ENCODE measurements around the gene GFRA1.

The GFRA1 gene

DNA sequence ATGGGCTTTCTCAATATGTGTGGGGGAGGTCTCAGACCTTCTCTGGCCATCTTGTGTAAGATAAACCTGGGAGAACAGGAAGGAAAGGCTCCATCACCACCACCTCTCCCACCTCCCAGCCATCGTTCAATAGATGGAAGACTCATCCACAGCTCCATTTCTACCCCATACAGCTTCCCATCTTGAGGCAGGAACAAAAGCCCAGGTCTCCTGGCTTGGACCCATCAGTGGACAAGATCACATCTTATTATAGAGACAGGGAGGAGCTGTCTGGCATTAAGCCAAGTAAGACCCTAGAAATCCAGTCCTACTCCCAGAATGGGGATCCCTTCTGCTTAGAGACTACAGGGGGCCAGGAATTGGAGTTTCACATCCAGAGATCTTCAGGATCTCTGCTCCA lies 150.3 kb downstream of the GFRA1 start:
- DNase-seq (ENCODE audit: low spot score) = no peak

DNA sequence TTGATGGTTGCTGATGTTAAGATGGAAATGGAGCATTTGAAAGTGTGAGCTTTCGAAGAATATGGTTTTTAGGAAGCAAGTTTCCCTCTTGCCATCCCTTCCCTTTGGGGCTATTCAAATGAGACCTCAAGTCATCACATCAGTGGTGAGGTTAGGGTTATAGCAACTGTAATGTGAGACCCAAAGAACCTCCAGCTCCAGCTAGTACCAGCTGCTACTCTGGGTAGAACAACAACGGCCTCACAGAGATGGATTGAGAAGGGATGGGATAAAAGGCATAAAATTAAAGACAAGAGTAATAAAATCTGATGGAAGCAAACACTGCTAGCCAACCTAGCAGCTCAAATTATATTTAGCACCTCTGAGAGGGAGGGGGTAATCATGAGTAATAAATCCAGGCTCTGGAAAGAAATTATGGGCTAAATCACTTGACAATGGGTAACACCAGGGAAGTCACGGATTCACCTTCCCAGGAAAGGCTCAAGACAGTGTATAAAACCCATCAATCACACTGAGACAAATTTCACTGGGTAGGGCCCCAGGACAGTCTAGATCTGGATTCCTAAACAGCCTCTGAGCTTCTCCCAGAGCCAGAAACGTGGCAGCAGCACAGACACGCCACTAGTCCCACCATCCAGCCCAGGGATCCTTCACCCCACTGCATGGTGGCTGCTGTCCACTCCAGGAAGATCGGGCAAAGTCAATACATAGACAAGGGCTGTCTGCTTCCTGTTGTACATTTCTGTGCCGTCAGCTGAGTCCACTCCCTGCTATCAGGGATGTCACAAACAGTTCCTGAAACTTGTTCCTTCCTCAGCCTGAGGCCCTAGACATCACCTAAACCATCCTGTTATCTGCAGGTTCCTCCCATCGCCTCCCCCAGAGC lies 151.1 kb downstream of the GFRA1 start:
- no peak for DNase-seq (ENCODE audit: low spot score)

DNA sequence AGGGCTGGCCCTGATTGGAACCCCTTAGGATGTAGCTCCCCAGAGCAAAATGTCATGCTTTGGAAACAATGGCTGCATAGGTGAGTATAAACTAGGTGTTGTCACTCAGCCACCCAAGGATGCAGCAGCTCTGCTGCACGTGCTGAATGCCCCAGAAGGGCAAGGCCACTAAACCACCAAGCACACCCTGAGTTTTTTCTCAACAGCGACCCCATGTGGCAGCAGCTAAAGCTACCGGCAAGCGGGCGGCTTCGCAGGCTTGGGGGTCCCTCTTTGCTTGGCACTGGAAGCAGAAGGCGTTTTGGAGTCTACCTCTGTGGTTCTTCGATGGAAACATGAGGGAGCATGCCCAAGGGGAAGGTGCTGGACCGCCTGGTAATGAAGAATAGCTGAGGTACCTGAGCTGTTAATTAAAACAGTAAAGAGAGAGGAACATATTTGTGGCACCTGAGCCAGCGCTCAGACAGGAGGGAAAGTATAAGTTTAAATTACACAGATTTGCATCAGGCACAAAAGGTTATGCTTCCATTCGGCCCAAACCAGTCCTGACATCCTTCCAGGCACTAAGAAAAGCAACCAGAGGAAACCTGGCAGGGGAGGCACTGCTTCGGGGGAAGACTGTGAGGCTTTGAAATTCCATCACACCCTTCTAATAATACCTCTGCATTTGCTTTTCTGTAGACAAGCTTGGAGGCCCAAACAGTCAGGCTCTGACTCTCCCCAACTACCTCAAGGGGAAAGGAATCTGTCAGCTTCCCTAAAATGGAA lies 152.1 kb downstream of the GFRA1 start:
- no peak for DNase-seq (ENCODE audit: low spot score)

DNA sequence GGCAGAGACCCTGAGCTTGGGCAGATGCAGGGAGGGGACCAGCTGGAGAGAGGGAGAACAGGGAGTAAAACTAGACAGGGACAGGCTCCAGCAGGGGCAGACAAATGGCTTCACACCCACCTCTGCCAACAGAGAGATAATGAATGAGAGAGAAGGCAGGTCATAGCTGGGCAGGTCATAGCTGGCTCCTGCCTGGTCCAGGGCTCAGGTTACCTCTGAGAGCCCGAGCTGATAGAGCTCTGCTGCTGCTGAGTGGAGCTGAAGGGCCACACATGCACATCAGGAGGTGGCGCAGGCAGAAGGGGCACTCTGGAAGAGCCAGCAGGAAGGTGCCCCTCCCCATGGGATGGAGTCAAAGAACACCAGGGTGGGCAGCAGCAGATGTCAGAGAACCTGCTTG lies 154.2 kb downstream of the GFRA1 start:
- no peak for DNase-seq (ENCODE audit: low spot score)

DNA sequence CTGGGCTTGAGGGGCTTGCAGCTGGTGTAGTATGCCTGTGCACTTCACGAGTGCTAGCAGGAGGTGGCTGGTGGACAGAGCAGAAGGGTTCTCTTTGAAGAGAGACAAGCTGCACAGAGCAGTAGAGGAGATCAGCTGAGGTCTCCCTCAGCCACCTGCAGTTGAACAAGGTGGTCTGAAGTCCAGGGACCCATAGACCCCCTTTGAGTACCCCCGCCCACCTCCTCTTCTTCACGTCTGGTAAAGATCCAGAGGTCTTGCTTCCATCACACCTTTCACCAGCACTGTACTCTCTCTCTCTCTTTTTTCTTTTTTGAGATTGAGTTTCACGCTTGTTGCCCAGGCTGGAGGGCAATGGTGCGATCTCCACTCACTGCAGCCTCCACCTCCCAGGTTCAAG lies 157.2 kb downstream of the GFRA1 start:
- no peak for DNase-seq (ENCODE audit: low spot score)

DNA sequence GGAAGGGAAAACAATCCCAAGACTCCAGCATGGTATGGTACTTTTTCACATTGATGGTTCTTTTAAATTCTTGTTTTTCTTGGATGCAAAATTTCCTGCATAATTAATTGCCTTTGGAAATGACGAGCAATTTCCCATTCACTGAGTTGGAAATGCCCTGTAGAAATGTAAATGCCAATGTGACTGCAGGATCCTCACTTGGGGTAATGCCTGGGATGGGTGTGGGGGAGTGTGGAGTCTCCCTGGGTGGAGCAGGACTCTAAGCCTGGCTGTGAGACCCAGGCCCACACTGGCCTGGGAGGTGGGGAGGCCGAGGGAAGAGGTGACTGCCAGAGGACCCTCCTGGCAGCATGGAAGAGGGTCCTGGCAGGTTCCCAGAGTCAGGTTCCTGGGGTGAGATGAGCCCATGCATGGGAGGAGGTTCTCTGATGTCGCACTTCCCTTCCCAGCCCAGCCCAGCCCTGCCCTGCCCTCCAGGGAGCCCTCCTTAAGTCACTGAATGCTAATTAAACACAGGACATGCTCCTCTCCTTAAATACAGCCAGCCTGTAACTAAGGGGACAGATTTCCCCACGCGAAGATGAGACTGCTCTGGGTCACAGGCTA lies 157.9 kb downstream of the GFRA1 start:
- no peak for DNase-seq (ENCODE audit: low spot score)

DNA sequence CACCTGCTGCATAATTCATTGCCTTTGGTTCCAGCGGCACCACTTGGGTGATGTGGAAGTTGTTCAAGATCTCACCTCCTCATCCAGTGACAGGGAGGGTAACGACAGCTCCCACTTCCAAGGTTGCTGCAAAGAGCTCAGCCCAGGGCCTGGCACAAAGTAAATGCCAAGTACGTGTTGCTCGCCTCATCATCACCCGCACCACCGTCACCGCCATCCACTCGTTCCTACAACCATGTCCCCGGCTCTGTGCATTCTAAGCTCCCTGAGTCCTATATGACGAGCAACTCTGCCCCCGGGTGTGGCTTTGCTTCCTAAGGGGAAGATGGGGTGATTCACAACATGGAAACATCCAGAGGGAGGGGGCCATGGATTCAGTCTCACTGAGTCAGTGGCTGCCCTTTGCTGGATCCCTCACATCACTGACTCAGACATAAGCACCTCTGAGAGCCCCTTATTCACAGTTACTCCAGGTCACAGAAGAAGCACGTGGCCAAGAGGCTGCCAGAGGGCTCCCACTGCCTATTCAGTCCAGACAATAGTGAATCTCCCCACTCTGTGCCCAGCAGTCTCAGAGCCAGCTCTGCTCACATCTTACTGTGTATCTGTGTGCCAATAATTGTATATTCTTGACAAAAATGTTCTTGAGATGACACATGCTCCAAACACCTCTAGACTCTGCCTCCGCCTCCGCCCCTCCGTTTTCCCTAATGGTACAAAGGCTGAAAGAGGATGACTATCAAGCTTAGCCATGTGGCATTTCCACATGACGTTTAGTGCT lies 159.1 kb downstream of the GFRA1 start:
- DNase-seq (ENCODE audit: low spot score) = no peak

DNA sequence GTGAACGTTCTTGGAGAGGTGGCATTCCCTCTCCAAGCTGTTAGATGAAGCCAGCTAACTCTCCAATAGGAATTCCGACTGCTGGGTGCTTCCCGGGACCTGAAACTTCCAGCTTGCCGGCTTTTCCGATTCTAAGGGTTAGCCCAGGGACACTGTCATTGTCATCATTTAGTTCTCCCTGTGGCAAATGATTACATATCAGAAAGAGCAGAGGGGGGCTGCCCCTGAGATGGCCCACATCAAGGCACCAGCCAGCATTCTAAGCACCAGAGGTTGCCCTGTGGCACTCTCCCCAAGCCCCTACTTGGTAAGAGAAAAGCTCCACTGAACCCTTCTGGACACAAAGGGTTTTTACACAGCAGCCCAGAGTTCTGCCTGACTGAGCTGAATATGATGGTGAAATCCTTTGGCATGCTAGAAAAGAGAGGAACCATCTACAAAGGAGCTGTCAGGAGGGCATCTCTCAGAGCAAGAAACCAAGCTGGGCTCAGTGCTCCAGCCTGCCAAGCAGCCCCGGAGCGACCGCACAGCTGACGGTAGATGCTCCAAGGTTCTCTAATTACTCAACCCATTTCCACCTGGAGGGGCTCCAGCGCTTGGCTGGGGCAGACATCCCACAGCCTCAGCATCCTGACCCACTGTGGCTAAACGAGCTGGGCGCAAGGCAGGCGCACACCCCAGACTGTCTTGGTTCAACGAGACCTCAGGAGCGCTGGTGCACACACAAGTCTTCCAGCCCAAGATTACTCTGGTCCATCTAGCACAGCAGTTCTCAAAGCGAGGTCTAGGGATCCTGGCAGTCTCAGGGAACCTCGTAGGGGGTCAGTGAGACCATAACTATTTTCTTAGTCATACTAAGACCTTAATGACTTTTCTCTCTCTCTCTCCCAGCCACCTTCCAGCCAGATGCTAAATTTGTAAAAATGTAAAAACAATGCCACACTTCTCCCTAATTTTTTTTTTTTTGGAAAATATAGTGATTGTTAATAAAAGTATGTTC lies 160.5 kb downstream of the GFRA1 start:
- DNase-seq (ENCODE audit: low spot score) = no peak

DNA sequence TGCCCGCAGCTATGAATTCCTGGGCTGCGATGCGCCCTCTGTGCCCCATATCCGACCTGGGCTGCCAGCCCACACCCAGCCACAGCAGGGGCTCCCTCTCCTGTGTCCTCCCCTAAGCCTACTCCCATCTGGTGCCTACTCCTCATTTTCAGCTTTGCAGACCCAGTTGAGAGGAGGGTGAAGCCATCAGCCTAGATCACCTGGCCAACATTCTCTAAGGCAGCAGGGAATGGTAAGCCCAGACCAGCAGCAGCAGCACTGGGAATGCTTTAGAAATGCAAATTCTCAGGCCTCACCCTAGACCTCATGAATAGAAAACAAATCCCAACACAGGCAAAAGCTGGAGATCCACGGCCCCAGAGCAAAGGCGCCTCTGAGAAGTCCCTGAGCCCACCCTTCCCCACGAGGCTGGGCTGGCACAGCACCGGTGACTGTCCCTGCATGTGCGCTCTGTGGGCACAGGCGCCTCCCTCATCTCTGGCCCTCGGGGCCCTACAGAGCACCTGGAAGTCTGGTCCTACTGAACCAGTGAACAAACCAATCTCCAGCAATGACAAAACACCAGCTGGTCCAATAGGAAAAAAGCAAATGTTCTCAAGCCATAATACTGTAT lies 161.4 kb downstream of the GFRA1 start:
- no peak for DNase-seq (ENCODE audit: low spot score)

DNA sequence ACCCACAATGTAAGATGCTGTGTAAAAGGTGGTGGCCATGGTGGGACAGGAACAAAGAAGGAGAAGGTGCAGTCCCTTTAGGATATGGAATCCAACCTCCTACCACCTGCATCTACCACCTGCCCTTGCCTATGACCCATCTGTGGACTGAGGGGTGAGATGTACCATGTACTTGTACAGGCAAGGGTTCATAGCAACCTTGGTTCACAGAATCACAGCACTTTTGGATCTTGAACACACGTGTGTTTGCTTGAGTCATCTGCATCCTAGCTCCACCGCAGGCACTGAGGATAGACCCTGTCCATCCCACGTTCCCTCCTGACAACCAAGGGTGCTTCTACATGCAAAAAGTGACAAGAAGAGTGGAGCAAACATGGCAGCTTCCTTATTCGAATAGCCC lies 162.3 kb downstream of the GFRA1 start:
- DNase-seq (ENCODE audit: low spot score) = no peak

DNA sequence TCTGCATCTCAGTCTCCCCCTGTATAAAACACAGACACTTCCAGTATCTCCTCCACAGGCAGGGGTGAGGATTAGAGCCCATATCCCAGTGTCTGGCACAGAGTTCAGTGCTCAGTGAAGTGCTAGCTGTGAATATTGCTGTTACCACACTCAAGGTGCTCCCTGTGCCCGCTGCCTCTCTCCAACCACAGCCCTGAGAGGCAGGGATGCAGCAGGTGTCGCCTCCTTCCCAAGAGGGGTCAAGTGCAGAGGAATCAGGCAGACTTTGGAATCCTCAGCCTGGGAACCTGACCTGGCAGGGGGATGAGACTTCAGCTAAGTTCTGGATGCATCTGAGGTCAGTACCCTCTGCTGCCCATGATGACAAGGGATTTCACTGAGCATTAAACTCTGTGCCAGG lies 163.1 kb downstream of the GFRA1 start:
- no peak for DNase-seq (ENCODE audit: low spot score)

DNA sequence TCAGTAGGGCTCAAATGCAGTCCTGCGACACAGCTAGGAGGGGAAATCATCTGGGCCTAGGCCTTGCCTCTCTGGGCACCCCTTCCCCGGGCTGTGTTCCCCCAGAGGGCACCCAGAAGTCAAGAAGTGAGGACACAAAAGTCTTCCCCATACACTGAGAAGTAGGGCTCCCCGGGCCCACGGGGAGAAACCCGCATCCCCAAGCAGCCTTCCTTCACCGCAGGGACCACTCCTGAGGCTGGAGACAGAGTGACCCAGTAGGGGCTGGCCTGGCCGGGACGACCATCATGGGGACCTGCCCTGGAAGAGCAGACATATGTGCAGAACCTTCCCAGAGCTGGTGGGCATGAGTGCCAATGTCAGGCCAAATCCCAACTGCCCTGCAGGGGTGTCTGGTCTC lies 163.5 kb downstream of the GFRA1 start:
- no peak for DNase-seq (ENCODE audit: low spot score)

DNA sequence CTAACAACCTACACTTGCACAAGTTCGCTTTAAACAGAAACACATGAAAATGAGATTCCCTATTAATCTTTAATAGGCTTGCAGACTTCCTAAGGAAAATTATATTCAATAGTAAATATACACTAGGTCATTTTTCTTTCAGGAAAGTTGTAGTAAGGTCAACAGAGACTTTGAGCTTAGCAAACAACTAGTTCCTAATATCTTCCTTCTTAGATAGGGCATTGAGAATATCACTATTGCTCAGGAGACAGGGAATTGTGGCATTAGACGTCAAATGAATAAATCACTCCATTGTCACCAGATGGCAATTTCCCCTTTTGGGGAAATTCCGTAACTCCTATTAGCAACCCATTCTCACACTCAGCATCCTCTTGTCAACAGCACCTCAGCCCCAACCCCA lies 164.9 kb downstream of the GFRA1 start:
- DNase-seq (ENCODE audit: low spot score) = no peak

DNA sequence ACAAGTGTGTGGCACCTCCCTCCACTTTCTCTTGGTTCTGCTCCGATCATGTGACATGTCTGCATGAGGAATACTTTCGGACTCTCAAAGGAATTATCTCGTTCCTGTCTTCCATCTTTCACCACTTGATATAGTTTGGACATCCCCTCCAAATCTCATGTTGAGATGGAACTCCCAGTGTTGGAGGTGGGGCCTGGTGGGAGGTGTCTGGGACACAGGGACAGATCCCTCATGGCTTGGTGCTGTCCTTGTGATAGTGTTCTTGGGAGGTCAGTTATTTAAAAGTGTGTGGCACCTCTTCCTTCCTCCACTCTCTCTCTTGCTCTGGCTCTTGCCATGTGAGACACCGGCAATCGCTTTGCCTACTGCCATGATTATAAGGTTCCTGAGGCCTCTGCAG lies 166.4 kb downstream of the GFRA1 start:
- no peak for DNase-seq (ENCODE audit: low spot score)

DNA sequence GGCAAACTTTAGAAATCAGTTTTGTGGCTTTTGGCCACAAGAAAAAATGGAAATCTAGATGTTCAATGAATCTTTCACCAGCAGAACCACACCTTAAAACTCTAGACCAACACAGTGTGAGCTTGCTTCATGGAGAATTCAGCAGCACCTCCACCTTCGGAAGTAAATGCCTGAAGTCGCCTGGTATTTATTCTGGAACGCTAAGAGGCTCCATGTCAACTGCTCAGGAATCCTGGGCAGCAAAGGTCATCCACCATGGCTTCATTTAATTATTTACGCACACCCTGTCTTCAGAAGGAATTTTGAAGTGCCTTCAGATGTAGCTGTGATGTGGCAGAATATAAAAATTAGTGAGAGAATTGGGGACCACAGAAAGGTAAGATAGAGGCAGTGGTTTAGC lies 167.7 kb downstream of the GFRA1 start:
- DNase-seq (ENCODE audit: low spot score) = no peak

DNA sequence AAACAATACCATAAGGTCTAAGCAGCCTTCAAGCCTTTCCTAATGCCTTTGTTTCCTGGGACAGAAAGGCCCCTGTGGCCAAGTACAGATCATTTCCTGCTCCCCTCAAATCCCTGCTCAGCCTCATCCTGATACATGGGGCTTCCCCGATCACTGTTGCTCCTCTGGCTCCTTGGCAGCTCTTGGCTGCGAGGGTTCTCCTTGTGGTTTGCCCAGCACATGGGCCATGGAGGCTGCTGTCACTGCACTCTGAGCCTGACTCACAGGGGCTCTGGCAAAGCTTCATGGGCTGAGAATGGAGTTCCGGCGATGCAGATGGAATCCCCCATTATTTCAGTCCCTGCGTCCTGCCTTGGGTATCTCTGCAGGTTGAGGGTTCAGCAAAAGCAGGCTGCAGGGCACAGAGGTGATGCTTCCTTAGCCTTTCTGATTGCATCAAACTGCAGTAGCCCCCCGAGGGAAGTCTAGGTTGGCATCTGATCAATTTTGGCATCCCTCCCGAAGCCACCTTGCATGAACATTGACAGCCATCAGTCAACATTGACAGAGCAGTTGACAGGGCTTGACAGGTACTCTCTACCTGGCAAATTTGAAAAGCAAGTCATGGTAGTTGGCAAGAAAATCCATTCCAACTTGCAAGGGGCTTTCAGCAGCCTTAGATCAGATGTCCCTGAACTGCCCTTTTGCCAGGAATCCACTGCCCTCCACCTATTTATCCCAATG lies 168.6 kb downstream of the GFRA1 start:
- no peak for DNase-seq (ENCODE audit: low spot score)

DNA sequence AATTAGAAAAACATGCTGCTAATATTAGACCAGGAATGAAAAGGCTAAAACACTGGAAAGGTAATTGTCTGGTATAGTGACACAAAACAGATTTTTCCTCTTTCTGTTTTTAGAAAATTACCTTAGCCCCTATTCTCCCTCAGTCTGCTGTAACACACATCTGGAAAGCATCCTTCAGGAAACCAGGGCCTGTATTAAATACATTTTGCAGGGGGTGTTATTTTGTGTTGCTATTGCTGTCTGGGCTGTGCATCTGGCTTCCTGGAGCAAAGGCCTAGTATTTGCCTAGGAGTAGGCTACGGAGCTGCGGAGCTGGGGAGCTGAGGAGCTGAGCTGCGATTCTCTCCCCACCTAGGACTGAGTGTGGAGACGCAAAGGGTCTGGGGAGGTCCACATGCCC lies 169.3 kb downstream of the GFRA1 start:
- no peak for DNase-seq (ENCODE audit: low spot score)

DNA sequence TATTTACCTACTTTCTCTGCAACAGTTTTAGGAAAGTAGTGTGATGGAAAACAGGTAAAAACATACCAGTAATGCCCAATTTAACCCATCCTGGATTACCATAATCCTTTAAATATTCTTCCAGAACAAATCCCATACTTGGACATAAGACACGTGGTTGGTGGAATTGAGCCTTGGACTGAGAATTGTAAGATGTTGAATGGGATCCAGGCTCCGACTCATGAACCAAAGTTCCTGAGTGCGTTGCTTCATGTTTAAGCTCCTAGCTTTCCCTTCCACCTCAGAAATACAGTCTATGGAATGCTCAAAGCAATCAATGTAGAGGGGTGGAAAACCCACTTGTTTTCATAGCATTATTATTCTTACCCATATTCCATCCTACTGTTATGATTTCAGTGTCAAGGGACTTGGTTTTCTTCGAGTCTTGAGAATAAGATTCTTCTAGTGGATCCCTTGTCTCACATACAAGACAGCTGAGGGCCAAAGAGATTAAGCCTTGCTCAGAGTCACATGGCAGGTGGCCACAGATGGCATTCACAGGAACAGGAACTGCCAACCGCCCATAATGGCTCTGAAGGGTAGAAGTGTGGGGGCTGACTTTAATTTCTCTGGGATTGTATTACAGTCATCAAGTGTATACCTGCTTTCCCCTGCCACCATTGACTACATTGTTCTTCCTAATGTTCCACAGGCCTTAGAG lies 171.2 kb downstream of the GFRA1 start:
- no peak for DNase-seq (ENCODE audit: low spot score)

DNA sequence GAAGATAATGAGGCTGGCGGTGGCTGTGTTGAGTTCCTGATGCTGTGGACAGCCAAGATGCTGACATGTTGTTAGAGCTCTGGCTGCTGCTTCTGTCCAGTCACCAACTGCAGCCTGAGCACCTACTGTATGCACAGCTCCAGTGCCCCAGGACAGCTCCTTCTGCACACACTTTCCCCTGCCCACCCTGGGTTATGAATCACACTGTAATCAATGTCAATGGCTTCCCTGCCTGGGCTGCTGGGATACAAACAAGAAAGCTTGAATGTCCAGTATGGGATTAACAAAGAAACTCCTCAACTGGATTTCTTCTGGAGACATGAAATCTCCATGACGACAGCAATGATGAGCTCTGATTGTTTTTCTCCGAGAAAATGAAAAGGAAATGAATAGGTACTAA lies 172.0 kb downstream of the GFRA1 start:
- no peak for DNase-seq (ENCODE audit: low spot score)
